ENCODE measurements around the gene KLHL29. TPM values are rescaled to one million over a fixed set of nuclear protein-coding genes. Genes with fewer than 3 reads are reported as not detected.

The KLHL29 gene
- polyA plus RNA-seq, 6 donors from 2014 or later = 0.08 to 0.50 (median 0.28) TPM; not detected in 2

DNA sequence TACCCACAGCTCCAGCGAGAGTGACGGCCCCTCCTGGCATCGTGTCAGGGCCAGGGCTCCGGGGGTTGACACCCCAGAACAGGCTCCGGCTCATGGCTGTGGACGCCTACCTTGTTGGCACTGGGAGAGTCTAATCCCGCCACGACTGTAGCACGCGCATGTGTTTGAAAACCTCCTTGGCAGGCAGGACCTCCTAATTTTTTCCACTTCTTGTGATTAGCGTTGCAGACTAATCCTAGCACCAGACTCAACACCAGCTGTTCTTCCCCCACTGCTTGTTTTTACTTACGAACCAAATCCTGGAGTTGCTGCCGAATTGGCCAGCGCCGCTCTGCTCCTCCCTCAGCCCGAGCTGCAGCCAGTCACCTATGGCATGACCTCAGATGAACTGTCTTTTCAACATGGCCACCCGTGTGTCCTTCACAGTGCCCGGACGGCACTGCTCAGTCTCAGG is 110.7 kb downstream of the KLHL29 start:
- no peak overlapping the region for H3K27ac Mint-ChIP-seq
- H3K4me3 Mint-ChIP-seq = no peak overlapping the region
- no peak for ATAC-seq (ENCODE audit: low read depth in 2 of 2)

DNA sequence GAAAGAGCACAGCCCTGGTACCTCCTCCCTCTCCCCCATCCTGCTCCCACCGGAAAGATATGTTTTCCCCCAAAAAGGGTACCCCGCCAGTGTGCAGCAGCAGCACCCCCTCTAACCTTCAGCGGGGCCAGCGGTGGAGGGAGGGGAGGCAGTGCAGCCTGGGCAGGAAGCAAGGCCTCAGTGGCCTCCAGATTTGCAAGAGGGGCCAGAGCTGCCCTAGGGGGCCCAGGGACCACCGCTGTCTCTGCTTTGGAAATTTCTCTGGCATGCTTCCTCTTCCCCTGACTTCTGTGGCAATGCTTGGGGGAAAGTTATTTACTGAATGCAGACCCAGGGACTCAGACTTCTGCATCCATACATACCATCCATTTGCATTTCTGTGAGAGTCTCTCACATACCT is 111.5 kb downstream of the KLHL29 start:
- Mint-ChIP-seq H3K4me3 (peak overlapping the region in 2 of 8 donors; percentile 15 to 25), H3K27ac (no peak overlapping the region), H3K9me3 (no peaks in the 10 kb centered on the region), H3K27me3 (peaks cover 16 to 35% (median 27%) of the 10 kb centered on the region in 3 donors), H3K4me1 (peaks cover 4 to 7% (median 6%) of the 10 kb centered on the region in 3 donors), H3K36me3 (no peaks in the 10 kb centered on the region)
- DNase-seq = no peak
- no peak for ATAC-seq (ENCODE audit: low read depth in 2 of 2)

More for the DNA sequence above, 110.7 kb downstream of the KLHL29 start:
- H3K4me1 Mint-ChIP-seq = peaks cover 4 to 7% (median 6%) of the 10 kb centered on the region in 3 donors
- no peaks in the 10 kb centered on the region for H3K9me3 Mint-ChIP-seq
- H3K36me3 Mint-ChIP-seq = no peaks in the 10 kb centered on the region
- no peak for DNase-seq
- peaks cover 16 to 39% (median 27%) of the 10 kb centered on the region in 3 donors for H3K27me3 Mint-ChIP-seq

DNA sequence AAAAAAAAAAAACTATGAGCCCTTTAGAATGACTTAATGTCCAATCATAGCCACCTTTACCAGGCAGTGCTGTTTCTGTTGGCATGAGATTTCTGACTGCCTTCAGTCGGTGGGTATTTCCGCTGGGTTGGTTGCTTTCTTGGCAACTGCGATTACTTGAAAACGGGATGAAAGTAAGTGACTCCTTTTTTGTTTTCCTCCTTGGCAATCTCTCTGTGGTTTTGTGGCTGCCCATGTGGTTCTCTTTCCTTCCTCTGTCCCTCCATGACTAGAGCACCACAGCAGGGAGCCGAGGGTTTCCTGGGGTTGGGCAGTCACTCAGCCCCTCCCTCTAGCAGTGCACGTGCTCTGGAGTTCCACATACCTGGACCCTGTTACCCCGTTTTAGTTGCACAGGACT is 112.1 kb downstream of the KLHL29 start:
- peaks cover 4 to 7% (median 6%) of the 10 kb centered on the region in 3 donors for H3K4me1 Mint-ChIP-seq
- H3K36me3 Mint-ChIP-seq = no peaks in the 10 kb centered on the region
- H3K9me3 Mint-ChIP-seq = no peaks in the 10 kb centered on the region
- H3K4me3 Mint-ChIP-seq = no peak overlapping the region
- ATAC-seq (ENCODE audit: low read depth in 2 of 2) = no peak
- H3K27ac Mint-ChIP-seq = no peak overlapping the region
- H3K27me3 Mint-ChIP-seq = peaks cover 16 to 29% (median 27%) of the 10 kb centered on the region in 3 donors
- DNase-seq = no peak

DNA sequence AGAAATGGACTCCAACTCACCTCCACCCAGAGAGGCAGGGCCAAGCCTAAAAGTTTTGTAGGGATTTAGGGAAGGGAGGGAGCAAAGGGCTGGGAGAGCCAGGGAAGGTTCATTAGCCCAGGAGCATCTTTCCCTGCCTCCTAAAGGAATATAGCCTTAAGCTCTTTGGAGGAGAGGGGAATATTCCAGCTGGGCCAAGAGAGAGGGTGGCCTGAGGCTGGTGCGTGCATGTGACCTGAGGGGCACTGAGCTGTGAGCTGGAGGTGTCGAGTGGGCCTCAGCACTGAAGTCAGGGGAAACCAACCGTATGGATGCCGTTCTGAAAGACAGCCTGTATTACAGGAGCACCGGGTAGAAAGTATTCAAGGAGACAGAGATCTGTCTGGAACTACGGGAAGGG is 112.6 kb downstream of the KLHL29 start:
- DNase-seq (no peak), ATAC-seq (ENCODE audit: low read depth in 2 of 2) (no peak)
- Mint-ChIP-seq H3K36me3 (no peaks in the 10 kb centered on the region), H3K27ac (no peak overlapping the region), H3K9me3 (no peaks in the 10 kb centered on the region), H3K27me3 (peaks cover 18 to 27% (median 27%) of the 10 kb centered on the region in 3 donors), H3K4me3 (no peak overlapping the region), H3K4me1 (peaks cover 4 to 7% (median 6%) of the 10 kb centered on the region in 3 donors)

DNA sequence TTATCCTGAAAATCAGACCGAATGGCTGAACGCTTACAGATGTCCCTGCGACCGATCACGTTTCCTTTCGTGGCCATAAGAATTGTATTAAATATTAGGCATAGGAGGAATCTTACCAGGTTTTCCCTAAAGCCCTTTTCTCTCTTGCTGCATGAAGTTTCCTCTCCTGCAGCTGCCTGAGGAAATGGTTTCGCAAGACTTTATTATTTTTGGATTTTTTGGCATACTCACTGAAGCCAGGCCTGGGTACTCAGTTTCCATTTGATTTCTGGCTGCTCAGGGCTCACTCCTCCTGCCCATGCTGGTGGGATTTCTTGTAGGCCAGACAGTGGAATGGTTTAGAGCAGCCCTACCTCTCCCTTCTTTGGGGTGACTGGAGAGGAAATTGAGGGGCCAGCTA is 114.0 kb downstream of the KLHL29 start:
- Mint-ChIP-seq H3K27ac (no peak overlapping the region), H3K9me3 (no peaks in the 10 kb centered on the region), H3K36me3 (no peaks in the 10 kb centered on the region), H3K4me3 (no peak overlapping the region), H3K4me1 (peaks cover 4 to 7% (median 6%) of the 10 kb centered on the region in 3 donors), H3K27me3 (peaks cover 17 to 27% (median 27%) of the 10 kb centered on the region in 3 donors)
- no peak for DNase-seq
- no peak for ATAC-seq (ENCODE audit: low read depth in 2 of 2)

DNA sequence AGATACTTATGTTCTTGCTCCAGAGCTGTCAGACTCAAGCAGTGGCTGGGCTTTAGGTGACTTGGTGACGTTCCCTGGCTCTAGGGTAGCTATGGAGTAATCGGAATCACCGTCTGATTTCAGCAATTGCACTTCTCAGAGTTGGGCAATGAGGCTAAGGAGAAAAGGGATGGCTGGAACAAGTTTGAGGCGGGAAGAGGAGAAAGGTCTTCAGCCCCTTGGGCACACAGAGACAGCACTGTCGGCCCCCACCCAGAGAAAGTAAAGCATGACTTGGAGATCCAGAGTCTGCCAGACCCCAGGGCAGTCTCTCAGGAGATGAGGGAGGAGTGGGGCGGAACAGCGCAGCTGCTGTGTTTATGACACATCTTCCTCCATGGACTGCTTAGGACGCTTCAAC is 114.5 kb downstream of the KLHL29 start:
- no peak for ATAC-seq (ENCODE audit: low read depth in 2 of 2)
- H3K4me1 Mint-ChIP-seq = peaks cover 4 to 7% (median 6%) of the 10 kb centered on the region in 3 donors
- H3K9me3 Mint-ChIP-seq = no peaks in the 10 kb centered on the region
- no peaks in the 10 kb centered on the region for H3K36me3 Mint-ChIP-seq
- peaks cover 15 to 27% (median 26%) of the 10 kb centered on the region in 3 donors for H3K27me3 Mint-ChIP-seq
- no peak overlapping the region for H3K4me3 Mint-ChIP-seq
- H3K27ac Mint-ChIP-seq = no peak overlapping the region
- no peak for DNase-seq

DNA sequence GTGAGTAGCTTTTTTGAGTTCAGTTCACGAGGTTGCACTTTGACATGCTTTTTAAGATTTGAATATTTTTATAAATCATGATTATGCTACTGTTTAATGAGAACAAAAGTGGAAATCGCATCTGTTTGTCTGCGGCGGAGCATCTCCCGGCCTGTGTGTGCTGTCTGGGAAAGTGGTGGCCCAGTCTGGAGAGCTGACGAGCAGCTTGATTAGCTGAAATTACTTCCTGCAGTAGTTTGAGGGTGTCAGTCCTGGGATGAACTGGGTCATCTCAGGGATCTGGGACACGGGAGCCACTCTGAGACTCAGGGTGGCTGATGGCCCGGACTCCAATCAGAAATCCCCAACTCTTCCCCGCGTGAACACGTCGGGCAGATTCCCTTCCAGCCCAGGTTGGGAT is 115.9 kb downstream of the KLHL29 start:
- no peaks in the 10 kb centered on the region for H3K36me3 Mint-ChIP-seq
- no peak for ATAC-seq (ENCODE audit: low read depth in 2 of 2)
- H3K27me3 Mint-ChIP-seq = peaks cover 15 to 32% (median 27%) of the 10 kb centered on the region in 3 donors
- H3K4me1 Mint-ChIP-seq = peaks cover 4 to 7% (median 6%) of the 10 kb centered on the region in 3 donors
- DNase-seq = no peak
- H3K9me3 Mint-ChIP-seq = no peaks in the 10 kb centered on the region
- no peak overlapping the region for H3K27ac Mint-ChIP-seq
- H3K4me3 Mint-ChIP-seq = no peak overlapping the region

DNA sequence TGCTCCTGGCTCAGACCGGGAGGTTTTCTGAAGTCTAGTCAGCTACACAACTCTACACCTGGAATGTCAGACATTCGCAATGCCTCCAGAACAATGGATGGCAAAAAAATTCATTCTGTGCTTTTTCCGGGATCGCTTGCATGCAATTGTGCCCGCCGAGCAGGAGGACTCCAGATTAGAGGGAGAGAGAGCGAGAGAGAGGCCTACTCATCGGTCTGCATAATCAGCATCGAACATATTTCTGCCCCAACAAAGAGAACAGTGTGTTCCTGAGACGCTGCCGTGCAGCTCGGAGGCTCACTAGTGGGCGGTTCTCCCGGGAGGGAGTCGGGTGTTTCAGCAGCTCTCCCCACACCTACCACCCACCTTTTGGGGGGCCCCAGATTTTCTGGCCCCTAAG is 117.1 kb downstream of the KLHL29 start:
- Mint-ChIP-seq H3K27ac (no peak overlapping the region), H3K4me3 (no peak overlapping the region), H3K36me3 (no peaks in the 10 kb centered on the region), H3K27me3 (peaks cover 19 to 30% (median 26%) of the 10 kb centered on the region in 3 donors), H3K9me3 (no peaks in the 10 kb centered on the region), H3K4me1 (peaks cover 2 to 4% (median 3%) of the 10 kb centered on the region in 3 donors)
- ATAC-seq (ENCODE audit: low read depth in 2 of 2) (no peak), DNase-seq (no peak)

DNA sequence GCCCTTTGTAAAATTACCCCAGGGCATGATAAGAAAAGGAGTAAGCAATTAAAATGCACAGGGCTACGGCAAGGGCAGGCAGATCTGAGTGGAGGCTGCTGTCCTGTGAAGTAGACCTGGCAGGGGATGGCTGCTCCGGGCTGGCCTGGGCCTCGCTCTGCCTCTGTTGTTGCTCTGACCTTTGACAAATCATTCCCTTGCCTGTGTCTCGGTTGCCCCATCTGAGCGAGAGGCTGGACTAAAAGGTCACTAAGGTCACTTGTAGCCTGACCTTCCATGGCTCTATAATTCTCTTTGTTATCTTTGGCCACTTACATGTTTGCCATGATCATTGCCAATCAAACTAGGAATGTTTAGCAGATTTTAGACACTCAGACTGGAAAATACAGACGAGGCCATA is 118.1 kb downstream of the KLHL29 start:
- no peak overlapping the region for H3K27ac Mint-ChIP-seq
- ATAC-seq (ENCODE audit: low read depth in 2 of 2) (no peak), DNase-seq (no peak)
- no peaks in the 10 kb centered on the region for H3K36me3 Mint-ChIP-seq
- H3K4me1 Mint-ChIP-seq = no peaks in the 10 kb centered on the region
- no peaks in the 10 kb centered on the region for H3K9me3 Mint-ChIP-seq
- H3K4me3 Mint-ChIP-seq = no peak overlapping the region
- H3K27me3 Mint-ChIP-seq = peaks cover 21 to 24% (median 22%) of the 10 kb centered on the region in 3 donors

DNA sequence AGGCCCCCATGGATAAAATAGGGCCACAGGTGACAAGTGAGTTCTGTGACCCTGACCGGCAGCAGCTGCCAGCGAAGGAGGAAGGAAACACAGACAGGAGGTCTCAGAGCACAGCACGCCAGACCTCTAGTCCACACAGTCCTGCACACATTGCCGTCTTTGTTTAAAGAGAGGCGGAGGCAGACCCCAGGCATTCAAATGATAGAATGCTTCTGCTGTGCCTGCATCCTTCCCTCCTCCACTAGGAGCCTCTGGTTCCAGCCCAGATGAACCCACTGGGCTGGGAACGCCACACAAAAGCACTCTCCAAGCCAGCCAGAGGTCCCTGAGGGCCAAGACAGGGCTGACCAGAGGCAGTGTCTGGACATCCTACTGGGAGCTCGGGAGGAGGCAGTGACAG is 118.7 kb downstream of the KLHL29 start:
- Mint-ChIP-seq H3K4me3 (no peak overlapping the region), H3K9me3 (no peaks in the 10 kb centered on the region), H3K27me3 (peaks cover 21 to 24% (median 22%) of the 10 kb centered on the region in 3 donors), H3K4me1 (no peaks in the 10 kb centered on the region), H3K27ac (no peak overlapping the region), H3K36me3 (no peaks in the 10 kb centered on the region)
- ATAC-seq (ENCODE audit: low read depth in 2 of 2) = no peak
- DNase-seq = no peak

DNA sequence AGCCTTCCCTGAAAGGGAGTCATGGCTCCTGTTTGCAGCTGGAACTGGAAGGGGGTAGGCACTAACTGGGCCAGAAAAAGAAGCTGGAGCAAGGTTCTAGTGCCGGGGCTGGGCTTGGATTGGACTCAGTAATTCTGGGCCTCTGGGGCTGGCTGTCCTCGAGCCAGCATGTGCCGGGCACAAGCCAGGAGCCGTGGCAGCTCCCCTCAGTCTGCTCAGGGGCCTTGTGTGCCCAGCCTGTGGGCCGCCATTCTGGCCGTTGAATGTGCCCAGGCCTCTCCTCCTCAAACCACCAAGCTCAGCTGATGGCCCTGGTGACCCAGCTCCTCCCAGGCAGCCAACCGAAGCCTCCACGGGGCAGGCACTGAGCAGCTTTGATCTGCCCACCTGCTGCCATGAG is 119.6 kb downstream of the KLHL29 start:
- ATAC-seq (ENCODE audit: low read depth in 2 of 2) (no peak), DNase-seq (no peak)
- peaks cover 17 to 22% (median 20%) of the 10 kb centered on the region in 3 donors for H3K27me3 Mint-ChIP-seq
- no peaks in the 10 kb centered on the region for H3K36me3 Mint-ChIP-seq
- H3K4me3 Mint-ChIP-seq = no peak overlapping the region
- H3K4me1 Mint-ChIP-seq = no peaks in the 10 kb centered on the region
- no peaks in the 10 kb centered on the region for H3K9me3 Mint-ChIP-seq
- H3K27ac Mint-ChIP-seq = no peak overlapping the region

DNA sequence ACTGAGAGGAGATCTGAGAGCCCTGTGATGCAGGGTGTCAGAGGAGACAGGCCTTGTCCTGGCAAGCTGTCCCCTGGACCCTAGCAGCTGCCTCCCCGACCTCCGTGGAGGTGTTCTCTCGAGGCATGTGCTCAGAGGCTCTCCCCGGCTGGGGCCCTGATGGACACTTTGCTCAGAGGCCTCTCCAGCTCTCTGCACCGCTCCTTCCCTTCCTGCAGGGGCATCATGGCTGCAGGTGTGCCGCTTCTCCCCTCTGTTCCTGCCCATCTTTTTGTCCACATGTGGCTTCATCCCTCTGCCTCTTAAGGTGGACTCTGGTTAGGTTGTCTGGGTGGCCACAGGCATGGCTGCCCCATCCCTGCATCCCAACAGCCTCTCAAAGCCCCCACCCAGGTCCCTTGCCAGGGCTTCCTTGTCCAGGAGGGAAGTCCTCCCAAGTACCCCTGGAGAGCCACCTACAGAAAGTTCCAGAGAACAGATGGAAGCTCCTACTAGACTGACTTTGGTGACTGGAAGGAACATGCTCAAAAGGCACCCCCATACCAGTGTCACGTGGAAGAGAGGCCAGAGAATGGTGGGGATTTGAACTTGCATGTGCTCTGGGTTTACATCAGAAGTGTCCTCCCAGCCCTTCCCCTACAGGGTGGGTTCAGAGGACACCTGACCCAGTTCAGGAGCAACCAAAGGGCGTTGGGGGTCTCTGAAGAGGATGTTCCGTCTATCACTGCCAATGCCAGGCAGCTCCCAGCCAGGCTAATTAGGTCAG is 120.4 kb downstream of the KLHL29 start:
- H3K4me3 Mint-ChIP-seq = no peak overlapping the region
- peaks cover 10 to 21% (median 17%) of the 10 kb centered on the region in 3 donors for H3K27me3 Mint-ChIP-seq
- no peaks in the 10 kb centered on the region for H3K4me1 Mint-ChIP-seq

DNA sequence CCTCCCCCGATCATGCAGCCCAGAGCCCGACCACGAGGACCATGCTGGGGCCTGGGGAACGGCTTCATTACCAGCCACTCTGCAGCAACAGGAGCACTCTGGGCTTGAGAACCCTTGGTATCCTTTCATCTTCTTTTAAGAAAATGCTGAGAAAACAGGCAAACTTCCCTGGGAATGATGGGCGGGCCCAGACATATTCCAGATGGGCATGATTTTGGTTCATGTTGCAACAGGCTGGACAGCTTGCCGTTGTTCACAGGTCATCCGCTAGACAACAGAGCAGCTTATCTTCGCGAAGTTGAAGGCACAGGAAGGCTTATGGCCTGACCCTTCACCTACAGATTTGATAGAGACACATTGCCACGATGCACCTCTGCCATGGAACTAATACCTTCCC is 121.0 kb downstream of the KLHL29 start:
- ATAC-seq (ENCODE audit: low read depth in 2 of 2) = no peak
- Mint-ChIP-seq H3K9me3 (no peaks in the 10 kb centered on the region), H3K27me3 (peaks cover 10 to 23% (median 17%) of the 10 kb centered on the region in 3 donors), H3K27ac (no peak overlapping the region), H3K4me1 (no peaks in the 10 kb centered on the region), H3K4me3 (no peak overlapping the region), H3K36me3 (no peaks in the 10 kb centered on the region)
- DNase-seq = no peak

More for the DNA sequence above, 120.4 kb downstream of the KLHL29 start:
- H3K36me3 Mint-ChIP-seq = no peaks in the 10 kb centered on the region
- DNase-seq = no peak
- no peak for ATAC-seq (ENCODE audit: low read depth in 2 of 2)
- no peak overlapping the region for H3K27ac Mint-ChIP-seq
- H3K9me3 Mint-ChIP-seq = no peaks in the 10 kb centered on the region

DNA sequence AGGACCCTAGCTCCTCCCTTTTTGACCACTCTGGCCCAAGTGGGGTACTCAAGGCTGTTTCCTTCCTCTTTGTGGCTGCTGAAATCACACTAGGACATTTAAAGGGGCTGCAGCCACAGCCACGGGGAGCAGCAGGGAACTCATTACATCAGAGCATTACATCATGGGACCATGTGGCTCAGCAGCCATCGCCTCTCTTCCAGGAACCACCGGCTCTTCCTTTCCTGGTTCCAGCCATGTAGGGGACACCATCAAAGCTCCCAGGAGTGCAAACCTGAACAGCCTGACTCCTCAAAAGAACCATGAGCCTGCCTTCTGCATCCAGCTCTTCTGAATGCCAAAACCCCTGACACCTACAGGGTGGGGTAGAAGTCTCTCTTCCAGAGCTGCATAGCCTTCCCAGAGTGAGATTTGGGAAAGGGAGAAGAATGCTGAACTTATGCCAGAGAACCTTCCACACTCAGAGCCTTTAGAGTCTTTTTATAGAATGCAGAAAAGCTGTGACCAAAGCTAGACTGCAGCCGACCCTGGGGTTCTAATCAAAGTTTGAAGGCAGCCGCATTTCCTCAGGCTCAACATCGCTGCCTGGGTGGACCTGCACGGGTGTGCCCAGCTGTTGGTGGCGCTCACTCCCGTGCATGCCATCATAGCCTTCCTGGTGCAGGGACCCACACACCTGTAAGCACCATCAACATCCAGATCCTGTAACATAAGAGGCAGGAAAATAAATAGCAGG is 121.7 kb downstream of the KLHL29 start:
- no peak for DNase-seq
- Mint-ChIP-seq H3K27me3 (peaks cover 10 to 23% (median 17%) of the 10 kb centered on the region in 3 donors), H3K36me3 (no peaks in the 10 kb centered on the region), H3K4me3 (no peak overlapping the region), H3K27ac (no peak overlapping the region), H3K9me3 (no peaks in the 10 kb centered on the region), H3K4me1 (no peaks in the 10 kb centered on the region)
- no peak for ATAC-seq (ENCODE audit: low read depth in 2 of 2)
